Activated CD8-positive, alpha-beta memory T cell treated with anti-CD3 and anti-CD28 coated beads, Interleukin-2, amount 50 U/mL, for 24 hours (primary cell): ENCODE measurements around the gene CCDC138.

Source experiments
- DNase-seq: peaks from one replicate; pipeline ENCODE4 v3.0.0-alpha.2; 2020; ENCODE audit errors: extremely low read depth

The CCDC138 gene

DNA sequence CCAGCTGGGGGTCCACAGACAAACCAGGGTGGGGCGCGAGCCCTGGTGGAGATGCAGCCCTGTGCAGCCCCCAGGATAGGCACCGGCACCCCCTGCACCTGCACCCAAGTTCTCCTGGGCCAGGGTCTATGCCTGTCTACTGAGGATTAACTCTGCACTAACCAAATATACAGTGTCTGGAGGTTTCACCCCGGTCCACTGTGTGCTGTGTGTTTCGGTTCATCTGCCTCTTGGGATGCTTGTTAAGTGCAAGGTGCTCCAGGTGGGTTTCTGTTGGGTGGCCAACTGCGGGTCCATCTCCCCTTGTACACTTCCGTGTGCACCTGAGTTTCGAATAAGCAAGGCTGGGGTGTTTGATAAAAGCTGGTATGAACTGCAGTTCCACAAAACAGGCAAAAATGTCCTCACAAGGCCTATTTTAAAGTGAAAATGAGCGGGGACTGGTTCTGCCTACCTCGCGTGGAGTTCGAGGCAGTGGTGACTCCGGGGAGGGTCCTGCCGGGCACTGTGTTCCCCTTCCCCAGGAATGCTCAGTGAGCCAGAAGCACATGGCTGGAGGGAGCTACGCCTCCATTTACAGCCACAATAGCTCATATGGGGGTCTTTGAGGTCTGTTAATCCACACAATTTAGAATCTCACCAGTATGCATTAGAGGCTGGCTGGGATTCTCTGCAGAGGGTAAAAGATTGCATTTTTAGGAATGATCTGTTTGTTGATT, 131.7 kb downstream of the CCDC138 start:
- no peak for DNase-seq

DNA sequence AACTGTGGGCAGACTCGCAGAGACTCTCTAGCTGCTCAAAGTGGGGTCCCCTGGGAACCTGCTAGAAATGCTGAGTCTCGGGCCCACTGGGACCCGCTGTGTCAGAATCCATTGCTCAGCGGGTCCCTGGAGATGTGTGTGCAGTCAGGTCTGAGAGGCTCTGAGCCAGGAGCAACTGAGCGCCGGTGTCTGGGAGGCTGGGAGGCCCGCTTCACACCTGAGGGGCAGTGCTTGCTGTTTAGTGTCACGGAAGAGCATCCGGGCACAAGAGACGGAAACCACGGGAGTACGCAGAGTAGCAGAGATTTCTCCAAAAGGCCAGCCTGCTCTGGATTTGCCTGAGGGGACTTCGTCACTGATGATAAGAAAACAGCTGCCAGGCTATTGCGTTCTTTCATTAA, 132.4 kb downstream of the CCDC138 start:
- no peak for DNase-seq

GRCh38 chr2:108919571-108920373, 133.2 kb downstream of the CCDC138 start:
- no peak for DNase-seq

DNA sequence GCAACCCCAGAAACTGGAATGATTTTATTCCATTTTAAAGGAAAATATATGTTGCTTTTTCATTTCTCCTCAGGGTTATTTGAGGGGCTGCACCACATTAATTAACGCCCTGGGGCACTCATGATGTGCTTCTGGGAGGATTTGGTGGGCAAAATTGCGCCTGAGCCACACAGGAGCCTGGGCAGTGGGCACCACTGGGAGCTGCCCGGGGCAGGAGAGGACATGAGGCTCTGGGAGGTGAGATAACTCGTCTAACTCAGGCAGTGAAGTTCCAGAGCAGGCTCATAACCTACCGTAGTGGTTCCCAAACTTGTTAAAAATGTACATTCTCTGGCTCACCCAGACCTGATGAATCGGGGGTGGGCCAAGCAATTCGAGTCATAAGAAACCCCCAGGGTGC, 134.1 kb downstream of the CCDC138 start:
- DNase-seq = no peak

GRCh38 chr2:108921096-108922030, 134.8 kb downstream of the CCDC138 start:
- no peak for DNase-seq

GRCh38 chr2:108922141-108922915, 135.8 kb downstream of the CCDC138 start:
- DNase-seq = no peak

DNA sequence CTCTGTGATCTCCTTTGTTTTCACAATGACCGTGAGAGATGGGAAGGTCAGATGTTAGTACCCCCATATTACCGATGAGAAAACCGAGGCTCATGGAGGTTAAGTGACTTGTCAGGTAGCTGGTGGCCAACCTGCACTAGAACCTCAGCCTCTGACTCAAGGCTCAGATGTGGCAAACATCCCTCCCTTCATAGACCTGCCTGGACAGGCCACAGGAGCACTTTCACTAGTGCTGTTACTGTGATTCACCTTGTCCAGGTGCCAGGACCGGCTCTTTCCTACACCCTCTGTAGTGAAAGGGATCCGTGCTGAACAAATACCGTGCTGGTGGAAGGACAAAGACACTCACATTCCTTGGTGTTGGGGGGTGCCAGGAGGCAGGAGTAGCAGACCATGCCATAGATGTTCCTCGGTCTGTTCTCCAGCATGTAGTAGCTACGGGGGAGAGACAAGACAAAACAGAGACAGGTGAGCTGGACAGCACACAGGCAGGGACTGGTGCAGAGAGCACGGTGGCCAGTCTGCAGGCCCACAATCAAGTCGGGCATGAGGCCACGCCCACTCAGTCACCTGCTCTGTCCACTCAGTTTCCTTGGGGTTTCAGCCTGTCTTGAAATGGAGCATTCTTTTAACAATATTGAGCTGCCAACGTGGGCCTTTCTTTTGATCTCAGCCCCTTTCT, 136.6 kb downstream of the CCDC138 start:
- no peak for DNase-seq

DNA sequence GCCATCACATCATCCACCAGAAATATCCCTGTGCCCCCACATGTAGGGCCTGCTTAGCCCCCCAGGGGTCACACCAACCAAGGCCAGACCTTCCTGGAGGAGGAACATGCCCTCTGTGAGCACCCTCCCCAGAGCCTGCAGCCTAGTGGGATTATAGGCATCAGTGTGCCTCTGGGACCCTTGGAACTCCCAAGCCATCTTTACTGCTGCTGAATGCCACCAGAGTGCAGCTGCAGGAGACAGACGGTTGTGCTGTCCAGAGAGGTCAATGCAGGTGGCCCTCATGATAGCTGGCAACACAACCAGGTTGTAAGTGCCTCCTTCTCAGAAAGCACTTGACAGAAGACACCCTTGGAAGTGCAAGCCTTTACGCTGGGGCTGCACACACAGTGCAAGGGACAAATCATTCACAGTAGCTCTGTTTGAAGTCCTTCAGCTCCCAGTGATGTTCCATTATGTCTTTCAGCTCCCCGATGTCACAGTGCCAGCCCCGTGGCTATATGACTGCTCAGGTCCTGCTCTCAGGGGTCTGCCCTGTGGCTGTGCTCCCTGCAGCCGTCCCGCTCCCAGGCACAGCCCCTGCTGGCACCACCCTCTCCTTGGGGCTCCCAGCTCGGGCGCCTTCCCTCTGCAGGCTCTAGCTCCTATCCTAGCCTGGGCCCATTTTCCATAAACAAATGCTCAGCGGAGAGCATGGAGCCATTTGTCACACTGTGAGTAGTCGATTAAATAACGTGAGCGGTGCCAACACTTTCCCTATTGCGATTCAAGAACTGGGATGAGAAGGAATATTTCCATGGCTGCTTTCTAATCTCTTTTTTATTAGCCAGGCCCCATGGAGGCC, 137.4 kb downstream of the CCDC138 start:
- no peak for DNase-seq

- DNase-seq = no peak
These were observed 138.1 kb downstream of the CCDC138 start for GRCh38 chr2:108924580-108925251.

DNA sequence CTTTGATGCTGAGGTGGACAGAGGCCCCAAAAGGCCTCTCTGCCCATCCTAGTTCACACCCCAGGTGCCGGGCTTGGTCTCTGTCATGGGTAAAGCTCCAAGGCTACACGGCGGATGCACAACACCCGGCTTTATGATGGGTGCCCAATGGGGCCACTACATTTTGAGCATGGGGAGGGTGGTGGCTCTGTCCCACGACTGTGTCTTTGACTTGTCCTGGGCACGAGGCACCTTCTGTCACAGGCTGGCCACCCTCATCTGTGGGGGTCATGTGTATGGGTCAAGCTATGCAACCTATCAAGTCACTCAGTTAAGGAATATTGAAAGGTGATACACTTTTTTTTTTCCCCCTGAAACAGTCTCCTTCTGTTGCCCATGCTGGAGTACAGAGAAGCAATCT, 138.7 kb downstream of the CCDC138 start:
- DNase-seq = no peak

GRCh38 chr2:108925735-108926134, 139.2 kb downstream of the CCDC138 start:
- no peak for DNase-seq
